GM12873 (cell line): ENCODE measurements around the gene FDPS.

Experiments used
- TF ChIP-seq, protein P1 (sequence below): IDR thresholded peaks from 2 replicates; pipeline ENCODE4 v1.5.1; 2012; ENCODE audit warnings: low read depth, mild to moderate bottlenecking, moderate library complexity, low read length, control low read depth; ENCODE audit not compliant: insufficient read depth; ENCODE audit errors: missing control alignments

FDPS gene

GRCh38 chr1:155287987-155288543, 20.6 kb upstream of the FDPS start:
- TF ChIP-seq, protein P1, sequence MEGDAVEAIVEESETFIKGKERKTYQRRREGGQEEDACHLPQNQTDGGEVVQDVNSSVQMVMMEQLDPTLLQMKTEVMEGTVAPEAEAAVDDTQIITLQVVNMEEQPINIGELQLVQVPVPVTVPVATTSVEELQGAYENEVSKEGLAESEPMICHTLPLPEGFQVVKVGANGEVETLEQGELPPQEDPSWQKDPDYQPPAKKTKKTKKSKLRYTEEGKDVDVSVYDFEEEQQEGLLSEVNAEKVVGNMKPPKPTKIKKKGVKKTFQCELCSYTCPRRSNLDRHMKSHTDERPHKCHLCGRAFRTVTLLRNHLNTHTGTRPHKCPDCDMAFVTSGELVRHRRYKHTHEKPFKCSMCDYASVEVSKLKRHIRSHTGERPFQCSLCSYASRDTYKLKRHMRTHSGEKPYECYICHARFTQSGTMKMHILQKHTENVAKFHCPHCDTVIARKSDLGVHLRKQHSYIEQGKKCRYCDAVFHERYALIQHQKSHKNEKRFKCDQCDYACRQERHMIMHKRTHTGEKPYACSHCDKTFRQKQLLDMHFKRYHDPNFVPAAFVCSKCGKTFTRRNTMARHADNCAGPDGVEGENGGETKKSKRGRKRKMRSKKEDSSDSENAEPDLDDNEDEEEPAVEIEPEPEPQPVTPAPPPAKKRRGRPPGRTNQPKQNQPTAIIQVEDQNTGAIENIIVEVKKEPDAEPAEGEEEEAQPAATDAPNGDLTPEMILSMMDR: no peak

GRCh38 chr1:155293086-155293749, 15.4 kb upstream of the FDPS start:
- TF ChIP-seq, protein P1: no peak

DNA sequence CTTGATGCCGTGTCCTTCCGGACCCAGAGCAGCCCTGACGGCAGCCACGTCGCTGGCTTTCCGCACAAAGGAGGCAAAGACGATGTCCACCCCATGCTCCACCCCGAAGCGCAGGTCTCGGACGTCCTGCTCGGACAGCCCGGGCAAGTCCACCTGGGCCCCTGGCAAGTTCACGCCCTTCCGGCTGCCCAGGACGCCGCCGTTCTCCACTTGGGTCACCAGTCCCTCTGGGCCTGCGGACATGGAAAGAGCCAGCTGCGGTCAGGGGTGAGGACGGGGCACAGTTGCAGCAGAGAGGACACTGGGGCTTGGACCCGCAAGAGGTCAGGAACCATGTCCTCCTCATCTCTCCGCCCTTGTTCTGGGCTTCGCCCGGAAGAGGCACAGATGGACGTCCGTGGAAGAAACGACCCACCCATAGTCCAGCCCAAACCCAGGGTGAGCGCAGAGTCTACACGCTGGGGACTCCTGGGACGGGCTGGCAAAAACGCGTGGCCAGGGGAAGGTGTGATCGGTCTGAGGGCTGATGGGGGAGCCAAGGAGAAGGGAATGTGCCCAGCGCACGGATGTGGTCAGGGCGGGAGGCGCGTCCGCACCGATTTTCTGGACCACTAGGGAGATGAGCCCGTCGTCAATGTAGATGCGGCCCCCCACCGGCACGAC, 14.0 kb upstream of the FDPS start:
- TF ChIP-seq, protein P1: no peak

DNA sequence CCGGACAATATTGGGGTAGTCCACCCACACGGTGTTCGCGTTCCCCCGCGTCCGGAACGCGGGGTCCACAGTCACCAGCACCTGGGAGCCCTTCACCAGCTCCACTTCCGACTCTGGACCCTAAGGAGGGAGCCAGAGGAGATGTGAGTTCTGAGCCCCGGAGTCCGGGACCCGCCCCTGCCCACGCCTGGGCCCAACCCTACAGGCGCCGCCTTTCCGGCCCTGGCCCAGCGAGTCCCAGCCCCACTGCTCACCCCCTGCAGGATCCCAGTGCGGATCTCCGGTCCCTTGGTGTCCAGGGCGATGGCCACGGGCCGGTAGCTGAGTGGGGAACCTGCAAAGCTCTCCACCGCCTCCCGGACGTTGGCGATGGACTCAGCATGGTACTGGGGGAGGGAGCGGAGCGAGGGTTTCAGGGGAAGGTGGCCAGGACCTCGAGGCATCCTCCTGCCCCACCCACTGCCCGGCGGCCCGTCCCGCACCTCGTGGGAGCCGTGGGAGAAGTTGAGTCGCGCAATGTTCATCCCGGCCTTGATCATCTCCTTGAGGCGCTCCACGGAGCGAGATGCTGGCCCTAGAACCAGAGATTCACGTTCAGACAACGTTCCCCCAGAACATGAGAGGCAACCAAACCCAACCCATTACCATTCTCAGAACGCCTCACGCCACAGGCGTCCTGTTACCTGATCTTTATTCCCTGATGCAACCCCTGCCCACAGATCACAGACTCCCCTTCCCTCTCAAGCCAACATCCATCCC, 13.3 kb upstream of the FDPS start:
- TF ChIP-seq, protein P1: no peak

- TF ChIP-seq, protein P1: no peak
Observed at GRCh38 chr1:155295942-155296267, 12.8 kb upstream of the FDPS start.

GRCh38 chr1:155296661-155297060, 12.0 kb upstream of the FDPS start:
- TF ChIP-seq, protein P1: no peak

DNA sequence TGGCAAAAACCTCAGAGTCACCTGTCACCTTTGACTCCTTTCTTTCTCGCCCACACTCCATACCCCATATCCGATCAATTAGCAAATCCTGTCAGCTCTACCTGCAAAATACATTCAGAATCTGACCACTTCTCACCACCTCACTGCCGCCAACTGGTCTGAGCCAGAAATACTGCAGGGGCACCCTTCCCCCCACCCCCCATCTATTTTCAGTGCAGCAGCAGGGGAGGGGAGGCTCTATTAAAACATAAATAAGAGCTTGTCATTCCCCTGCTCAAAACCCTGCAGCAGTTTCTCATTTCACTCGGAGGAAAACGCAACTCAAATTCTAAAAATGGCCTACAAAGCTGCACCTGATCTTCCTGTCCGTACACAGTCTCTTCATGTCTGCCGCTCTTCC, 11.3 kb upstream of the FDPS start:
- TF ChIP-seq, protein P1: no peak
